ENCODE measurements around the gene ZNF700.

The ZNF700 gene

DNA sequence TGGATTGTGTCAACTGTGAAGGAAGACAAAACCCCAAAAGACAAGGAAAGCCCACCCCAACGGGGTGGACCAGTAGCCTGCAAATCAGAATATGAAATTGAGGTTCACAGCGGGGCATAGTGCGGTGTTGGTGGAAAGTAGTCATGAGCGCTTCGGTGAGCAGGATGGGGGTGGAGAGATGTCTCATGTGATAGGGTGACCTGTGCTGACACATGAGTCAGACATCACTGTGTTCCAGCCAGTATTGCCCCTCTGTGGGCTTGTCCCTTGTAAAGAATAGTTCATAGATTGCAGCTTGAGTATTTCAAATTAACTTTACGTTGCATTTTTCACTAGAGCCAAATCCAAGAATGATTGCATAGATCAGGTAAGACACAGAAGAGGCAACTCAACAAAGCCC, 30.1 kb upstream of the ZNF700 start:
- TF ChIP-seq ZNF354C (tag by site-specific recombination; IDR thresholded peaks at IDR 0.05; ENCODE audit: borderline replicate concordance, low read depth) (no peak), ZNF133 (tag by site-specific recombination; IDR thresholded peaks at IDR 0.05) (no peak), ZNF558 (tag by site-specific recombination; IDR thresholded peaks at IDR 0.05) (no peak), ZNF548 (tag by site-specific recombination; IDR thresholded peaks at IDR 0.05) (no peak), ZNF341 (tag by site-specific recombination; IDR thresholded peaks at IDR 0.05; ENCODE audit: low read depth) (no peak), MEIS1 (CRISPR knock-in tag; IDR thresholded peaks at IDR 0.05; ENCODE audit: borderline replicate concordance) (no peak)
- TF ChIP-seq, protein P1, sequence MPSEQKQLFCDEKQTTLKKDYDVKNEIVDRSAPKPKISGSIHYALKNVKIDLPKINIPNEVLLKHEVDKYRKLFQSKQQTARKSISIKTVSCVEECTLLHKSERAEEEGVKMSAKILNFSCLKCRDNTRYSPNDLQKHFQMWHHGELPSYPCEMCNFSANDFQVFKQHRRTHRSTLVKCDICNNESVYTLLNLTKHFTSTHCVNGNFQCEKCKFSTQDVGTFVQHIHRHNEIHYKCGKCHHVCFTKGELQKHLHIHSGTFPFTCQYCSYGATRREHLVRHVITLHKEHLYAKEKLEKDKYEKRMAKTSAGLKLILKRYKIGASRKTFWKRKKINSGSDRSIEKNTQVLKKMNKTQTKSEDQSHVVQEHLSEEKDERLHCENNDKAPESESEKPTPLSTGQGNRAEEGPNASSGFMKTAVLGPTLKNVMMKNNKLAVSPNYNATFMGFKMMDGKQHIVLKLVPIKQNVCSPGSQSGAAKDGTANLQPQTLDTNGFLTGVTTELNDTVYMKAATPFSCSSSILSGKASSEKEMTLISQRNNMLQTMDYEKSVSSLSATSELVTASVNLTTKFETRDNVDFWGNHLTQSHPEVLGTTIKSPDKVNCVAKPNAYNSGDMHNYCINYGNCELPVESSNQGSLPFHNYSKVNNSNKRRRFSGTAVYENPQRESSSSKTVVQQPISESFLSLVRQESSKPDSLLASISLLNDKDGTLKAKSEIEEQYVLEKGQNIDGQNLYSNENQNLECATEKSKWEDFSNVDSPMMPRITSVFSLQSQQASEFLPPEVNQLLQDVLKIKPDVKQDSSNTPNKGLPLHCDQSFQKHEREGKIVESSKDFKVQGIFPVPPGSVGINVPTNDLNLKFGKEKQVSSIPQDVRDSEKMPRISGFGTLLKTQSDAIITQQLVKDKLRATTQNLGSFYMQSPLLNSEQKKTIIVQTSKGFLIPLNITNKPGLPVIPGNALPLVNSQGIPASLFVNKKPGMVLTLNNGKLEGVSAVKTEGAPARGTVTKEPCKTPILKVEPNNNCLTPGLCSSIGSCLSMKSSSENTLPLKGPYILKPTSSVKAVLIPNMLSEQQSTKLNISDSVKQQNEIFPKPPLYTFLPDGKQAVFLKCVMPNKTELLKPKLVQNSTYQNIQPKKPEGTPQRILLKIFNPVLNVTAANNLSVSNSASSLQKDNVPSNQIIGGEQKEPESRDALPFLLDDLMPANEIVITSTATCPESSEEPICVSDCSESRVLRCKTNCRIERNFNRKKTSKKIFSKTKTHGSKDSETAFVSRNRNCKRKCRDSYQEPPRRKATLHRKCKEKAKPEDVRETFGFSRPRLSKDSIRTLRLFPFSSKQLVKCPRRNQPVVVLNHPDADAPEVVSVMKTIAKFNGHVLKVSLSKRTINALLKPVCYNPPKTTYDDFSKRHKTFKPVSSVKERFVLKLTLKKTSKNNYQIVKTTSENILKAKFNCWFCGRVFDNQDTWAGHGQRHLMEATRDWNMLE (tag by site-specific recombination; conservative IDR thresholded peaks at IDR 0.05; ENCODE audit: low read depth) = no peak
- H3K4me3 ChIP-seq (ENCODE audit: low read depth, low read length) = no peak overlapping the region
- no peaks in the 10 kb centered on the region for H3K36me3 ChIP-seq (ENCODE audit: control insufficient read depth in 2 of 2, insufficient read depth in 1 of 2, low read length in 2 of 2)
- H3K27ac ChIP-seq (ENCODE audit: extremely low read depth, low read depth, low read length) = no peak overlapping the region
- POLR2A ChIA-PET = no interaction called here
- CTCF ChIA-PET = no interaction called here
- H3K9me3 ChIP-seq (ENCODE audit: control insufficient read depth, insufficient read depth, low read depth, low read length) = no peaks in the 10 kb centered on the region
- H3K4me1 ChIP-seq (ENCODE audit: control insufficient read depth, insufficient read depth, low read length) = no peaks in the 10 kb centered on the region

DNA sequence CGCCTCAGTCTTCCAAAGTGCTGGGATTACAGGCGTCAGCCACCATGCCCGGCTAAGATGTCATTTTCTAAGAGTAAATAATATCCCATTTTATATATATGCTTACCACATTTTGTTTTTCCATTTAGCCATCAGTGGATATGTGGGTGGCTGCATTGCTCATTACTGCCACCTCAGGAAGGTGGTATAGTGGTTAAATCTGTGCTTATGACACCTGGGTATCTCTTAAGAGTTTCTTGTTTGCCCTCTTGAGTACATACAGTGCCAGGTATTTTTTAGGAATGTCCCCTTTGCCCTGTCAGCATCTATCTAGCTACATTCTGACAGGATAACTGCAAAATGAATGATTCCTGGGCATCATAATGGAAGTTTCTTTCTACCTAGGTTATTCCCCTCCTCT, 22.7 kb upstream of the ZNF700 start:
- Histone ChIP-seq H3K4me1 (ENCODE audit: control insufficient read depth, insufficient read depth, low read length) (no peaks in the 10 kb centered on the region), H3K27ac (ENCODE audit: extremely low read depth, low read depth, low read length) (no peak overlapping the region), H3K9me3 (ENCODE audit: control insufficient read depth, insufficient read depth, low read depth, low read length) (no peaks in the 10 kb centered on the region), H3K4me3 (ENCODE audit: low read depth, low read length) (no peak overlapping the region), H3K36me3 (ENCODE audit: control insufficient read depth in 2 of 2, insufficient read depth in 1 of 2, low read length in 2 of 2) (peaks cover 0 to 5% of the 10 kb centered on the region in 2 experiments; a peak in 1 of 3 replicates)
- no peak for TF ChIP-seq ZNF529 (tag by site-specific recombination; IDR thresholded peaks at IDR 0.05; ENCODE audit: insufficient replicate concordance)
- no peak for TF ChIP-seq KLF8 (tag by site-specific recombination; IDR thresholded peaks at IDR 0.05)
- no peak for TF ChIP-seq ZNF23 (tag by site-specific recombination; IDR thresholded peaks at IDR 0.05; ENCODE audit: borderline replicate concordance)
- TF ChIP-seq ZNF133 (tag by site-specific recombination; IDR thresholded peaks at IDR 0.05) = no peak
- no peak for TF ChIP-seq GFI1B (tag by site-specific recombination; IDR thresholded peaks at IDR 0.05)
- no peak for TF ChIP-seq ZNF19 (tag by site-specific recombination; IDR thresholded peaks at IDR 0.05; ENCODE audit: low read depth)
- no peak for TF ChIP-seq SCRT2 (tag by site-specific recombination; IDR thresholded peaks at IDR 0.05)
- TF ChIP-seq, protein P2, sequence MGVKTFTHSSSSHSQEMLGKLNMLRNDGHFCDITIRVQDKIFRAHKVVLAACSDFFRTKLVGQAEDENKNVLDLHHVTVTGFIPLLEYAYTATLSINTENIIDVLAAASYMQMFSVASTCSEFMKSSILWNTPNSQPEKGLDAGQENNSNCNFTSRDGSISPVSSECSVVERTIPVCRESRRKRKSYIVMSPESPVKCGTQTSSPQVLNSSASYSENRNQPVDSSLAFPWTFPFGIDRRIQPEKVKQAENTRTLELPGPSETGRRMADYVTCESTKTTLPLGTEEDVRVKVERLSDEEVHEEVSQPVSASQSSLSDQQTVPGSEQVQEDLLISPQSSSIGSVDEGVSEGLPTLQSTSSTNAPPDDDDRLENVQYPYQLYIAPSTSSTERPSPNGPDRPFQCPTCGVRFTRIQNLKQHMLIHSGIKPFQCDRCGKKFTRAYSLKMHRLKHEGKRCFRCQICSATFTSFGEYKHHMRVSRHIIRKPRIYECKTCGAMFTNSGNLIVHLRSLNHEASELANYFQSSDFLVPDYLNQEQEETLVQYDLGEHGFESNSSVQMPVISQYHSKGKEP (tag by site-specific recombination; IDR thresholded peaks at IDR 0.05) = no peak
- no peak for TF ChIP-seq ZNF585B (tag by site-specific recombination; IDR thresholded peaks at IDR 0.05)
- no peak for TF ChIP-seq ZNF175 (tag by site-specific recombination; IDR thresholded peaks at IDR 0.05)
- no peak for TF ChIP-seq ZNF248 (tag by site-specific recombination; IDR thresholded peaks at IDR 0.05)
- TF ChIP-seq ZNF660 (tag by site-specific recombination; IDR thresholded peaks at IDR 0.05) = no peak
- TF ChIP-seq, protein P3, sequence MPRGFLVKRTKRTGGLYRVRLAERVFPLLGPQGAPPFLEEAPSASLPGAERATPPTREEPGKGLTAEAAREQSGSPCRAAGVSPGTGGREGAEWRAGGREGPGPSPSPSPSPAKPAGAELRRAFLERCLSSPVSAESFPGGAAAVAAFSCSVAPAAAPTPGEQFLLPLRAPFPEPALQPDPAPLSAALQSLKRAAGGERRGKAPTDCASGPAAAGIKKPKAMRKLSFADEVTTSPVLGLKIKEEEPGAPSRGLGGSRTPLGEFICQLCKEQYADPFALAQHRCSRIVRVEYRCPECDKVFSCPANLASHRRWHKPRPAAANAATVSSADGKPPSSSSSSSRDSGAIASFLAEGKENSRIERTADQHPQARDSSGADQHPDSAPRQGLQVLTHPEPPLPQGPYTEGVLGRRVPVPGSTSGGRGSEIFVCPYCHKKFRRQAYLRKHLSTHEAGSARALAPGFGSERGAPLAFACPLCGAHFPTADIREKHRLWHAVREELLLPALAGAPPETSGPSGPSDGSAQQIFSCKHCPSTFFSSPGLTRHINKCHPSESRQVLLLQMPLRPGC (tag by site-specific recombination; IDR thresholded peaks at IDR 0.05) = no peak
- ChIA-PET CTCF (no interaction called here), POLR2A (no interaction called here)
